ENCODE measurements around the gene MEIS2. TPM values are rescaled to one million over a fixed set of nuclear protein-coding genes. Genes with fewer than 3 reads are reported as not detected.

Gene MEIS2
- total RNA-seq, 6 donors from 2014 or later, result 13.7 to 53.4 (median 21.4) TPM

GRCh38 chr15:37034392-37034791 lies 66.0 kb downstream of the MEIS2 start:
- no peaks in the 10 kb centered on the region for H3K9me3 ChIP-seq
- no peak overlapping the region for H3K4me3 ChIP-seq
- ATAC-seq (ENCODE audit: low FRiP score in 2 of 2) (no peak), DNase-seq (no peak)
- H3K4me1 ChIP-seq, result peaks cover 0 to 3% (median 0%) of the 10 kb centered on the region in 4 donors
- TF ChIP-seq POLR2AphosphoS5 (IDR thresholded peaks at IDR 0.05) (no peak), POLR2A (IDR thresholded peaks at IDR 0.05) (no peak), EP300 (IDR thresholded peaks at IDR 0.05) (no peak), CTCF (IDR thresholded peaks at IDR 0.05) (no peak)
- no peaks in the 10 kb centered on the region for H3K36me3 ChIP-seq
- 87 to 91% methylated on average over 7 of the region's 7 CpGs for WGBS, 2 donors
- H3K27me3 ChIP-seq, result no peaks in the 10 kb centered on the region
- no peak overlapping the region for H3K27ac ChIP-seq

- Histone ChIP-seq H3K9me3 (no peaks in the 10 kb centered on the region), H3K27ac (no peak overlapping the region), H3K4me3 (no peak overlapping the region), H3K36me3 (no peaks in the 10 kb centered on the region), H3K4me1 (peaks cover 0 to 10% (median 0%) of the 10 kb centered on the region in 4 donors), H3K27me3 (no peaks in the 10 kb centered on the region)
- 57 to 65% methylated on average over 4 of the region's 4 CpGs for WGBS, 2 donors
- ATAC-seq (ENCODE audit: low FRiP score in 2 of 2) (peak; percentile 28 to 62), DNase-seq (peak in 1 of 2 donors; percentile 52)
- TF ChIP-seq EP300 (IDR thresholded peaks at IDR 0.05) (no peak), CTCF (IDR thresholded peaks at IDR 0.05) (no peak), POLR2A (IDR thresholded peaks at IDR 0.05) (no peak), POLR2AphosphoS5 (IDR thresholded peaks at IDR 0.05) (no peak)
Measured at GRCh38 chr15:37032091-37032775, 68.1 kb downstream of the MEIS2 start.

- DNase-seq, result no peak
- H3K27ac ChIP-seq, result no peak overlapping the region
- no peaks in the 10 kb centered on the region for H3K9me3 ChIP-seq
- 74 to 80% methylated on average over 4 of the region's 4 CpGs for WGBS, 2 donors
- H3K4me3 ChIP-seq, result no peak overlapping the region
- peaks cover 0 to 10% (median 0%) of the 10 kb centered on the region in 4 donors for H3K4me1 ChIP-seq
- no peak for ATAC-seq (ENCODE audit: low FRiP score in 2 of 2)
- H3K36me3 ChIP-seq, result no peaks in the 10 kb centered on the region
- no peaks in the 10 kb centered on the region for H3K27me3 ChIP-seq
- TF ChIP-seq CTCF (IDR thresholded peaks at IDR 0.05), result no peak
- no peak for TF ChIP-seq POLR2A (IDR thresholded peaks at IDR 0.05)
- no peak for TF ChIP-seq EP300 (IDR thresholded peaks at IDR 0.05)
- TF ChIP-seq POLR2AphosphoS5 (IDR thresholded peaks at IDR 0.05), result no peak
Measured at GRCh38 chr15:37031198-37031597, 69.2 kb downstream of the MEIS2 start.

- DNase-seq (no peak), ATAC-seq (ENCODE audit: low FRiP score in 2 of 2) (no peak)
- WGBS, 2 donors, result 70% methylated on average over 4 of the region's 4 CpGs
- no peaks in the 10 kb centered on the region for H3K36me3 ChIP-seq
- TF ChIP-seq CTCF (IDR thresholded peaks at IDR 0.05) (no peak), EP300 (IDR thresholded peaks at IDR 0.05) (no peak), POLR2A (IDR thresholded peaks at IDR 0.05) (no peak), POLR2AphosphoS5 (IDR thresholded peaks at IDR 0.05) (no peak)
- no peaks in the 10 kb centered on the region for H3K27me3 ChIP-seq
- H3K27ac ChIP-seq, result no peak overlapping the region
- H3K4me1 ChIP-seq, result peaks cover 0 to 10% (median 0%) of the 10 kb centered on the region in 4 donors
- no peak overlapping the region for H3K4me3 ChIP-seq
- H3K9me3 ChIP-seq, result no peaks in the 10 kb centered on the region
Measured at GRCh38 chr15:37028625-37029296, 71.6 kb downstream of the MEIS2 start.
